ENCODE data around the gene EXOSC3.
A peak's percentile ranks its signal among the peaks of the same experiment; 100 is the strongest.
"Not testable (repeated sequence)": the region's sequence is repeated elsewhere in the genome, so short reads cannot be mapped to it uniquely, and the experiment has no call there.

EXOSC3 gene

DNA sequence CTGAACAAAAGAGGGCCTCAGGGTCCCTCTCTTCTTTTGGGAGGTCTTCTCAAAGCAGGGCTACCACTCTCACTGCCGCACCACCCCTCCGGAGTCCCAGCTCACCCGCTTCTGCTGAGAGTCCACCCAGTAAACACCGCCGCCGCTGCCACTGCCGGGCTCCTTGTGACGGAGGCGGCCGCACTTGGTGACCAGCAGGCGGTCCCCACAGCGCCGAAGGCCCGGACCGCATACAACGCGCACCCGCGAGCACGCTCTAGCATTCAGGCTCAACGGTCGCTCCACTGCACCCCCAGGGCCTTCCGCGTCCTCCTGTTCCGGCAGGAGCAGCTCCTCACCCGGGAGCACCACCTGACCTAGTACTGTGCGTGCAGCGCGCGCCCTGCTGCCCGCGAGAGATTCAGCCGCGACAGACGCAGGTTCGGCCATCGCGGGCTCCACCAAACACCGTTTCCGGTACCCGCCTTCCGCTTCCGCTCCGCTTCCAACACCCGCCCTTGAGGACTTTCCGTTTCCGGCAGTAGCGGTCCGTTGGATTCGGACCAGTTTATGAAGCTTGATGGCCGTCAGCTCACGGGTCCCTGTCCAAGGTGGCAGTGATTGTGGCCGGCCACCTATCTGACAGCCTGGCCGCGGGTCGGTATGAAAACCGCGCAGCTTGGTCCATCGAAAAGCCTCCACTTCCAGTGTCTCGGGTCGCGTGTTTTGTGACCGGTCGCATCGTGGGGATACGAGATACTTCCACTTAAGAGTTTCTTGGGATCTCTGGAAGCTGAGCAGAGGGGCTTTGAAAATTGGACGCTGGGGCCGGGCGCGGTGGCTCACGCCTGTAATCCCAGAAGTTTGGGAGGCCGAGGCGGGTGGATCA is at the start of gene EXOSC3:
TSS of gene EXOSC3 (minus strand) at position 449 of the 868 bp plus-strand sequence. CDS start at position 429, 20 bp downstream.
- DNase-seq (ENCODE audit: low spot score): peak; percentile 89

GRCh38 chr9:37827483-37828165 is 42.8 kb upstream of the EXOSC3 start:
- no peak for DNase-seq (ENCODE audit: low spot score)

DNA sequence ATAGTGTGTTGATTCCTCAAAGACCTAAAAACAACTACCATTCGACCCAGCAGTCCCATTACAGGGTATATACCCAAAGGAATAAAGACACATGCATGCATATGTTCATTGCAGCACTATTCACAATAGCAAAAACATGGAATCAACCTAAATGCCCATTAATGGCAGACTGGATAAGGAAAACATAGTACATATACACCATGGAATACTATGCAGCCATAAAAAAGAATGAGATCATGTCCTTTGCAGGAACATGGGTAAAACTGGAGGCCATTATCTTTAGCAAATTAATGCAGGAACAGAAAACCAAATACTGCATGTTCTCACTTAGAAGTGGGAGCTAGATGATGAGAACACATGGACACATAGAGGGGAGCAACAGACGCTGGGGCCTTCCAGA is 40.3 kb upstream of the EXOSC3 start:
- not testable (repeated sequence) for DNase-seq (ENCODE audit: low spot score)

DNA sequence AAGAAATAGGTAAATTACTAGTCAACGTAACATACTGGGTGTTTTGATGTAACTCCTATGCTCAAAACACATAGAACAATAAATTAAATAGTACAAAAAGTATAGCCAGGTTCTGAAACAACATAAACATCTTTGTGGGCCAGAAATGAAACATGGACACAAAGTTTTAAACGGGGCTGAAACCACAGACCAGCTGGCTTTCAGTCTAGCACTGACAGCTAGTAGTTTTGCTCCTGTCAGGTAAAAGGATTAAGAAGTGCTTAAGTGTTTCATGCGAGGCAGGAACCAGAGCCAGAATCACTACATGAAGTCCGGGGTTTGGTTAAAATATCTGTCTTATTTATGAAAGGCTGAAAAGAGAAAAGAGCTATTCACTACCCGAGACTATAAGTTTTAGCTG is 35.3 kb upstream of the EXOSC3 start:
- no peak for DNase-seq (ENCODE audit: low spot score)

DNA sequence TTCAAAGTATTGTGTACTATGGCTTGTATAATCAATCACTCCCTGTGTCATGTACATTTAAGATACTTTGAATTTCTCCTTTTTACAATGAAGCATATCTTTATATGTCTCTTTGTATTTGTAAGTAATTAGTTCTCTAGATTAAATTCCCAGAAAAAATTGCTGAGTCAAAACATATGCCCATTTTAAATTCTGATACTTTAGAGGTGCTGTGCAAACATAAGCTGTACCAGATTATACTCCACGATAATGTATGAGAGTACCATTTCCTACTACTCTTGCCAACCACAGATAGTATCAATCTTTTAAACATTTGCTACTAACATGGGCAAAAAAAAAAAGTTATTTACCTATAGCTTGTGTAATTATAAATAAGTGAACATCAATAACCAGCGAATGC is 34.0 kb upstream of the EXOSC3 start:
- no peak for DNase-seq (ENCODE audit: low spot score)

- no peak for DNase-seq (ENCODE audit: low spot score)
These were observed 28.0 kb upstream of the EXOSC3 start for GRCh38 chr9:37812773-37813379.

GRCh38 chr9:37811906-37812476 is 27.1 kb upstream of the EXOSC3 start:
- DNase-seq (ENCODE audit: low spot score): no peak

DNA sequence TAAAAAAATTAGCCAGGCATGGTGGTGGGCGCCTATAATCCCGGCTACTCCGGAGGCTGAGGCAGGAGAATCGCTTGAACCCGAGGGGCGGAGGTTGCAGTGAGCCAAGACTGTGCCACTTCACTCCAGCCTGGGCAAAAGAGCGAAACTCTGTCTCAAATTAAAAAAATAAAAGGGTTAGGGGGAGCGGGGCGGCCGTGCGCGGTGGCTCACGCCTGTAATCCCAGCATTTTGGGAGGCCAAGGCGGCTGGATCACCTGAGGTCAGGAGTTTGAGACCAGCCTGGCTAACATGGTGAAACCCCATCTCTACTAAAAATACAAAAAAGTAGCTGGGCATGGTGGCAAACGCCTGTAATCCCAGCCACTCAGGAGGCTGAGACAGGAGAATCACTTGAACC is 24.8 kb upstream of the EXOSC3 start:
- DNase-seq (ENCODE audit: low spot score): not testable (repeated sequence)

GRCh38 chr9:37806271-37806670 is 21.4 kb upstream of the EXOSC3 start:
- DNase-seq (ENCODE audit: low spot score): no peak

- DNase-seq (ENCODE audit: low spot score): no peak
These were observed 17.3 kb upstream of the EXOSC3 start for GRCh38 chr9:37801959-37802711.

GRCh38 chr9:37801287-37801850 is 16.5 kb upstream of the EXOSC3 start:
- DNase-seq (ENCODE audit: low spot score): peak; percentile 60

- peak; percentile 91 for DNase-seq (ENCODE audit: low spot score)
These were observed 15.9 kb upstream of the EXOSC3 start, which contains the start of gene DCAF10 for GRCh38 chr9:37800631-37801286. Gene DCAF10, plus strand, starts transcription at chr9:37800797. Its CDS starts 70 bp downstream, at chr9:37800867.

- no peak for DNase-seq (ENCODE audit: low spot score)
These were observed 13.8 kb upstream of the EXOSC3 start for GRCh38 chr9:37798677-37799076.

DNA sequence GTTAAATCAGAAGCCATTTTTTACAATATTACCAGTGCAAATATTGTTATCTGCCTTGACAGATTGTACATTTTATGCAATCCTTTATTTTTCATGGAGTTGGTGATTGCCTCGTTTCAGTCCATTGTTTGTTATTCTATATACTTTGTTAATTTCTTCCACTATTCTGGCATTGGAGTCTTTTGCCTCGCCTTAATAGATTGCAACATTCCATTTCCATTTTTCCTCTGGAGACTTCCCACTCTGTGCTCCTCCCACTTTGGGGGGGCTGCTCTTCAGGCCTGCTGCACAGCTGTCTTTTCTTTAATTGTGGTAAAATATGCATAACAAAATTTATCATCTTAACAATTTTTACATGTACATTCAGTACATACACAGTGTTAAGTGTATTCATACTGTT is 11.4 kb upstream of the EXOSC3 start:
- no peak for DNase-seq (ENCODE audit: low spot score)

- DNase-seq (ENCODE audit: low spot score): no peak
These were observed 7.3 kb upstream of the EXOSC3 start for GRCh38 chr9:37792122-37792521.

GRCh38 chr9:37790096-37790495 is 5.2 kb upstream of the EXOSC3 start:
- no peak for DNase-seq (ENCODE audit: low spot score)

DNA sequence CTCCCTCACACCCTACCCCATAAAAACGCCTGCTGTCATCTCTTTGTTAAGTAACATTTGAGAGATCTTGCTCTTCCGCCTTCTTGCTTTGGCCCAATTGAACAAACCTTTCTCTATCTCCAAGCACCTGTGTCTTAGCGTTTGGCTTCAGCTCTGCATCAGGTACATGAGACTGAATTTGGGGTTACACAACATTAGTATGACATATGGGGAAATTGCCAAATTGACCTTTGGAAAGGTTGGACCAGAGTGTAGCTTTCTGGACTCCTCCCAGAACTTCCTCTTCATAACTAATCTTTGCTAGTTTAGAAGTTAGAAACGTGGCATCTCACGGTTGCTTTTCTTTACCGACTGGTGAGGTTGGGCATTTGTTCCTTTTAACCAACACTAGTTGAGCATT is 3.5 kb upstream of the EXOSC3 start:
- DNase-seq (ENCODE audit: low spot score): no peak

DNA sequence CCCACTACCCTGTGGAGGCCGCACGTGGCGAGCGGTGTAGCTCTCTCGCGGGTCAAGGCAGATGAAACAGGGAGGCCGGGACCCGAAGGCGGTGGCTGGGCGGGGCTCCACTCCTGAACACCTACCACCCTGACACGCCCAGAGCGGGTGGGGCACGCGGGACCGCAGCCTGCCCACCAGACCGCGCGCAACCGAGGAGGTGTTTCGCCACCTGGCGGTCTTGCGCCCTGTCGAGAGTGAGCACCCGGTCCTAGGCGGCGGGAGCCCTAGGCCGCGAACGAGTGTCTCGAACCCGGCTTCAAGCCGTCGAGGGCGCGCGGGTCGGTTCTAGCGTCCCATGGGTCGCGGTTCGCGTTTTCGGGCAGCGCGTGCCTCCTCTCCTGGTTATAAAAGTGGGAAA is 2.2 kb upstream of the EXOSC3 start:
- DNase-seq (ENCODE audit: low spot score): no peak

DNA sequence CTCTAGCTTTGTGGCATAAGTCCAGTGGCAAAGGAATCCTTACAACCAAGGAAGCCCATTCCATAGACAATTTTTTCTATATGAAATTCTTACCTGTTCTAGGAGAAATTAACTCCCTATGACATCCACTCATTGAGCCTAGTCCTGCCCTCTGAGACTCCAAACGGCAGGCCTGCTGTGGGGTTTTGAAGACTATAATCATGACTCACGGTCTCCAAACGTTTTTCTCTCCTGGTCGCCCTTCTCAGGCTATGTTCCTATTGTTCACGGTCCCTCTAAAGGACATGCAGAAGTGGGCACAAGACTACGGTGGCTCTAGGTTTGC is 611 bp downstream of the EXOSC3 start:
- no peak for DNase-seq (ENCODE audit: low spot score)

- no peak for DNase-seq (ENCODE audit: low spot score)
These were observed 6.3 kb downstream of the EXOSC3 start for GRCh38 chr9:37778534-37778933.

GRCh38 chr9:37776328-37776727 is 8.5 kb downstream of the EXOSC3 start:
- no peak for DNase-seq (ENCODE audit: low spot score)

Data from GM03348 (cell line).